DND-41 (cell line): ENCODE data around the gene DGKG.
A peak's percentile ranks its signal among the peaks of the same experiment; 100 is the strongest.

Experiments
- ATAC-seq: fragments of 200-7000 bp; cut with Tn5 transposase; 3 replicates; pipeline ENCODE4 v1.9.1; 2021; ENCODE audit warnings: low read depth; ENCODE audit not compliant: insufficient read depth
- DNase-seq: peaks from one replicate; pipeline ENCODE4 v3.0.0-alpha.2; 2020
- H2AFZ ChIP-seq: 2 replicates; pipeline ENCODE4 v1.6.0; 2012; ENCODE audit warnings: low read depth, low read length
- H3K27ac ChIP-seq: 2 replicates; pipeline ENCODE4 v1.5.1; 2012; ENCODE audit warnings: low read length, inconsistent platforms
- H3K27me3 ChIP-seq: fragments of 200-600 bp; sonication (generic); 2 replicates; pipeline ENCODE4 v1.6.0; 2012; ENCODE audit warnings: low read length, mild to moderate bottlenecking, inconsistent platforms; ENCODE audit not compliant: insufficient read depth, poor library complexity
- H3K36me3 ChIP-seq: 2 replicates; pipeline ENCODE4 v1.5.1; 2012; ENCODE audit warnings: low read length, inconsistent platforms; ENCODE audit not compliant: insufficient read depth
- H3K4me1 ChIP-seq: 2 replicates; pipeline ENCODE4 v1.5.1; 2012; ENCODE audit warnings: mild to moderate bottlenecking, low read length; ENCODE audit not compliant: insufficient read depth
- H3K4me2 ChIP-seq: 2 replicates; pipeline ENCODE4 v1.6.0; 2012; ENCODE audit warnings: mild to moderate bottlenecking, moderate library complexity, low read length, inconsistent platforms; ENCODE audit not compliant: insufficient read depth
- H3K4me3 ChIP-seq, 2 experiments: fragments of 200-600 bp in 1 of 2; shearing (Covaris generic) in 1 of 2; 2 replicates each; pipeline ENCODE4 v1.5.1; 2012 to 2016; ENCODE audit warnings: inconsistent platforms in 2 of 2, low read length in 2 of 2, mild to moderate bottlenecking in 2 of 2, low read depth in 1 of 2, moderate library complexity in 1 of 2
- H3K79me2 ChIP-seq: 2 replicates; pipeline ENCODE4 v1.6.0; 2012; ENCODE audit warnings: low read length, inconsistent platforms; ENCODE audit not compliant: insufficient read depth
- H3K9ac ChIP-seq: 2 replicates; pipeline ENCODE4 v1.6.0; 2012; ENCODE audit warnings: low read depth, mild to moderate bottlenecking, inconsistent platforms, low read length, moderate library complexity
- H3K9me3 ChIP-seq: 2 replicates; pipeline ENCODE4 v1.5.1; 2012; ENCODE audit warnings: low read length, moderate library complexity, mild to moderate bottlenecking, inconsistent platforms; ENCODE audit not compliant: insufficient read depth, severe bottlenecking
- H4K20me1 ChIP-seq: 2 replicates; pipeline ENCODE4 v1.6.0; 2012; ENCODE audit warnings: low read length; ENCODE audit not compliant: insufficient read depth
- EZH2 ChIP-seq: IDR thresholded peaks from 3 replicates; pipeline ENCODE4 v1.6.1; 2012; ENCODE audit warnings: borderline replicate concordance, low read depth, mild to moderate bottlenecking, moderate library complexity, low read length, inconsistent platforms; ENCODE audit not compliant: severe bottlenecking
- TF ChIP-seq, protein P1 (sequence below): IDR thresholded peaks from 2 replicates; pipeline ENCODE4 v1.5.1; 2012; ENCODE audit warnings: borderline replicate concordance, low read length, moderate library complexity, mild to moderate bottlenecking; ENCODE audit not compliant: poor library complexity, severe bottlenecking; ENCODE audit errors: extremely low read depth

DGKG gene

DNA sequence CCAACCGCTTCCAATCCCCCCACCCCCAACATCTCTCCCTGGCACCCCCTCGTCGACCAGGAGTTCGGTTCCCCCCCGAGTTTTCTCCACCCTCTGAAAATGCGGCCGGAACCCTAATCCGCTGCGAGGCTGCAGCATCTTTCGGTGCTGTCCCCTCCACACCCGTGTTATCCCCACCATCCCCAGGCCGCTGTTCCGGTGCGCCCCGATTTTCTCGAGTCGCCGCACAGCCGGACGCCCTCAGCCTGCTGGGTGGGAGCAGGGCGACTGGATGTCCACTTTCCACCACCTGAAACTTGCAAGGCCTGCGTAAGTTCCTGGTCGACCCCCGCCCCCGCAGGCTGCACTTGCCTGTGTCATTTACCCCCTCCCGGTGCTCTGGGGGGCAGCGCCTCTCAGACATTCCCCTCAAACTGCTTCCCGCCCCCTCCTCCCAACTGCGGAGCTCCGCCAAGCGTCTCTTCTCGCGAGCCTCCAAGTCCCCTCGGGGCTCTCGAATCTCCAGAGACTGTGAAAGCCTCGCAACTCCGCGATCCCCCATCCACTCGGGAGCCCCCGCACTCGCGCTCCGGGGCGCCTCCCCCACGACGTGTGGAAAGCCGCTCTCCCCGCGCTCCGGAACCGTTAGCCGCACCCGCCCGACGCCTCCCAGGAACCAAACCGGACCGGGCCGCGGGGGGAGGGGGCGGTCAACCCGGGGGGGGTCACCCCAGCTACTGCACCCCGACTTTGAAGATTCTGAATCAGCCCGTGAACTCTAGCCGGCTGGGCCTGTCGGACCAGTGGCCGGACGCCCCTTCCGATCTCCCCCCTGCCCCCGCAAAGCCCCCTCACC, 253.7 kb downstream of the DGKG start:
- Histone ChIP-seq H3K4me2 (peak overlapping the region; percentile 61), H3K36me3 (no peaks in the 10 kb centered on the region; the same call in 1 of the 2 replicates), H3K9me3 (no peaks in the 10 kb centered on the region), H3K27ac (peak overlapping the region; percentile 90), H3K27me3 (peaks cover 5% of the 10 kb centered on the region), H3K4me3 (peak overlapping the region; percentile 64 to 83), H4K20me1 (peaks cover 2% of the 10 kb centered on the region; the same call in 1 of the 2 replicates), H3K79me2 (peaks cover 30% of the 10 kb centered on the region), H3K4me1 (peaks cover 22% of the 10 kb centered on the region), H2AFZ (peak overlapping the region; percentile 72), H3K9ac (peak overlapping the region; percentile 83)
- ATAC-seq (peak; percentile 40), DNase-seq (peak; percentile 75)
- TF ChIP-seq EZH2 = no peak
- TF ChIP-seq, protein P1, sequence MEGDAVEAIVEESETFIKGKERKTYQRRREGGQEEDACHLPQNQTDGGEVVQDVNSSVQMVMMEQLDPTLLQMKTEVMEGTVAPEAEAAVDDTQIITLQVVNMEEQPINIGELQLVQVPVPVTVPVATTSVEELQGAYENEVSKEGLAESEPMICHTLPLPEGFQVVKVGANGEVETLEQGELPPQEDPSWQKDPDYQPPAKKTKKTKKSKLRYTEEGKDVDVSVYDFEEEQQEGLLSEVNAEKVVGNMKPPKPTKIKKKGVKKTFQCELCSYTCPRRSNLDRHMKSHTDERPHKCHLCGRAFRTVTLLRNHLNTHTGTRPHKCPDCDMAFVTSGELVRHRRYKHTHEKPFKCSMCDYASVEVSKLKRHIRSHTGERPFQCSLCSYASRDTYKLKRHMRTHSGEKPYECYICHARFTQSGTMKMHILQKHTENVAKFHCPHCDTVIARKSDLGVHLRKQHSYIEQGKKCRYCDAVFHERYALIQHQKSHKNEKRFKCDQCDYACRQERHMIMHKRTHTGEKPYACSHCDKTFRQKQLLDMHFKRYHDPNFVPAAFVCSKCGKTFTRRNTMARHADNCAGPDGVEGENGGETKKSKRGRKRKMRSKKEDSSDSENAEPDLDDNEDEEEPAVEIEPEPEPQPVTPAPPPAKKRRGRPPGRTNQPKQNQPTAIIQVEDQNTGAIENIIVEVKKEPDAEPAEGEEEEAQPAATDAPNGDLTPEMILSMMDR = no peak

DNA sequence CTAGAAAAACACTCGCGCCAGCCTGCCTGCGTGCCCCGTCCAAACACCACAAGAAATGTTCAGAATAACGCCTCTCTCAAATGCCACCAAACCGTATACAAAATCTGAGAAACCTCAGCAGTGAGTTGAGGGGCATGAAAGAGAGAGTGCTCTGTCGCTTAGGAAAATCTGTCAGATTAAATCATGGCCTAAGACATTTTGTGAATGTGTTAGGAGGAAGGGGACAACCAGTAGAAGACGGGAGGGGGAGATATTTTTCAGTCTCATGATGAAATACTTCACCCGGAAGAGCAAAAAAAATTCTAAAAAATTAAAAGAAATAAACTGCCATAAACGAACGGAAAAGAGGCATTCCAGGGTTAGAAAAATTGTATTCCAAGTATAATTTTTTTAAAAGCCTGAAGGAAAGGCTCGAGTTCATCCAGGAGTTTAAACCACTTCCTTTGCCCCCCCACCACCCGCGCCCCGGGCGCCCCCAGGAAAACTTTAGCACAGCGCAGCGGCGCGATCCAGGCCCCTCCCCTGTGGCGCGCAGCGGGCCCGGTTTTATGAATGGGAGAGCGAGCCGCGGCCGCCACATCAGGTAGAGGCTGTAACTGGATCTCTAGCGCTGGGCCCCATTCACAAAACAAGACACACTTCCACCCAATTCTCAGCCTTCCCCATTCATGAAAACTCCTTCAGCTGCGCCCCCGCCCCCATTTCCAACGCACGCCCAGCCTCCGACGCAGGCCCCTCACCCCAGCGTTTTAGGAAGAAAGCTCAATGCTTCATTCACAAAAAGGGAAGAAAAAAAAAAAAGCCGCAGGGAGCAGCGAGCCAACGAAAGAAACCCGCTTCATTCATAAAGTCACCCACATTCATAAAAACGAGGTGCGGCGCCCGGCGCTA, 254.6 kb downstream of the DGKG start:
- Histone ChIP-seq H3K4me1 (peaks cover 22% of the 10 kb centered on the region), H3K4me3 (peak overlapping the region; percentile 64 to 83), H3K9me3 (no peaks in the 10 kb centered on the region), H2AFZ (peak overlapping the region; percentile 72; the same call in 1 of the 2 replicates), H3K9ac (peak overlapping the region; percentile 83), H3K27ac (peak overlapping the region; percentile 90), H3K79me2 (peaks cover 30% of the 10 kb centered on the region), H3K4me2 (peak overlapping the region; percentile 61), H3K27me3 (peaks cover 5% of the 10 kb centered on the region), H4K20me1 (peaks cover 2% of the 10 kb centered on the region; the same call in 1 of the 2 replicates), H3K36me3 (no peaks in the 10 kb centered on the region; the same call in 1 of the 2 replicates)
- ATAC-seq (peak; percentile 35), DNase-seq (peak; percentile 73)
- TF ChIP-seq, protein P1 = no peak
- TF ChIP-seq EZH2 = no peak

DNA sequence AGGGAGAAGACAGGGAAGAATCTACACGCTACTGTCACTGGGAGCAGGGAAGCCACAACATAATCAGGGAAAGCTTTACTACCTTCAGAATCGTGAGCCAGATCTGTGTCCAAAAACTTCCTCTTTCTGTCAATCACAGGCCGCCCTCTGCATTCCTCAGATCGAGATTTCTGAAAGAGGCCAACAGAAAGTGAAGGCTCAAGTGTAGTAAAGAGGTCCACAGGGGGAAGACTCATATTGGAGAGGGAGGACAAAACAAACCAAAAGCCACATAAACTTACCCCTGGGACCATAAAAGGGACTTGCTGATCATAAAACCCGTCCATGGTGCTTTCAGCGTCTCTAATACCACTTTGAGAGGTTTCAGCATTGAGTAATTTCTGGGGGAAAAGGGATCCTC, 256.5 kb downstream of the DGKG start:
- no peak overlapping the region for H3K9ac ChIP-seq
- no peak for TF ChIP-seq EZH2
- TF ChIP-seq, protein P1 = no peak
- peaks cover 2% of the 10 kb centered on the region; the same call in 1 of the 2 replicates for H3K36me3 ChIP-seq
- peaks cover 20% of the 10 kb centered on the region for H3K4me1 ChIP-seq
- H3K27ac ChIP-seq = no peak overlapping the region
- peaks cover 30% of the 10 kb centered on the region for H3K79me2 ChIP-seq
- no peaks in the 10 kb centered on the region for H3K27me3 ChIP-seq
- no peaks in the 10 kb centered on the region for H3K9me3 ChIP-seq
- no peak for DNase-seq
- H2AFZ ChIP-seq = no peak overlapping the region
- no peak for ATAC-seq
- peaks cover 2% of the 10 kb centered on the region; the same call in 1 of the 2 replicates for H4K20me1 ChIP-seq
- H3K4me3 ChIP-seq = no peak overlapping the region
- no peak overlapping the region for H3K4me2 ChIP-seq
